ENCODE measurements around the gene HLA-F. TPM values are rescaled to one million over a fixed set of nuclear protein-coding genes. Genes with fewer than 3 reads are reported as not detected.

The HLA-F gene
- total RNA-seq, 1 experiment from 2014 or later = 7.6 TPM

- Histone ChIP-seq H4K20me1 (ENCODE audit: insufficient read depth) (no peaks in the 10 kb centered on the region), H3K9me2 (ENCODE audit: insufficient read depth) (no peaks in the 10 kb centered on the region), H2AFZ (0 out of 2 replicates have a peak overlapping the region, but pooled peaks have one; percentile 12), H3K4me1 (replicated peaks; ENCODE audit: insufficient read depth) (peaks cover 28% of the 10 kb centered on the region), H3K36me3 (ENCODE audit: low read depth) (no peaks in the 10 kb centered on the region), H3K79me2 (ENCODE audit: low read depth) (no peaks in the 10 kb centered on the region), H3K9me3 (ENCODE audit: insufficient read depth, low read depth) (0 out of 2 replicates have a peak, but pooled peaks cover 3% of the 10 kb centered on the region), H3K27me3 (ENCODE audit: insufficient read depth, low read depth) (no peaks in the 10 kb centered on the region), H3K27ac (peak overlapping the region; percentile 57), H3K4me2 (peak overlapping the region; percentile 41), H3K4me3 (no peak overlapping the region), H3F3A (ENCODE audit: insufficient read depth, low read depth) (peaks cover 24% of the 10 kb centered on the region; the same call in 1 of the 2 replicates)
- CTCF ChIA-PET = interaction anchor here (1.0 to 4.2 kb wide), 4 partner anchors 19 to 29 kb away, joined by 4 to 39 read pairs (median 11); no protein-coding TSS in a partner anchor
- POLR2A ChIA-PET (ENCODE audit: unreplicated experiment) = interaction anchor here (0.6 to 0.7 kb wide), 2 partner anchors 8 to 49 kb away, joined by 10 to 13 read pairs; no protein-coding TSS in a partner anchor
- BruUV-seq (replicated peaks) = no TSS peak
- TF ChIP-seq CTCF (conservative IDR thresholded peaks at IDR 0.05) (no peak), EZH2 (IDR thresholded peaks at IDR 0.05; ENCODE audit: low read depth) (no peak)
- intact Hi-C loops (cut with micrococcal nuclease; ENCODE audit: unreplicated experiment) = no loop called here
- peak; percentile 63 to 64 for DNase-seq
Measured at GRCh38 chr6:29676981-29677601, 46.1 kb upstream of the HLA-F start.

- no TSS peak for BruUV-seq (replicated peaks)
- H3K27me3 ChIP-seq (ENCODE audit: insufficient read depth, low read depth) = no peaks in the 10 kb centered on the region
- CTCF ChIA-PET = interaction anchor here (0.6 to 4.2 kb wide), 4 partner anchors 18 to 69 kb away, joined by 4 to 39 read pairs (median 10); no protein-coding TSS in a partner anchor
- H3K79me2 ChIP-seq (ENCODE audit: low read depth) = no peaks in the 10 kb centered on the region
- no peaks in the 10 kb centered on the region for H4K20me1 ChIP-seq (ENCODE audit: insufficient read depth)
- H3K4me1 ChIP-seq (replicated peaks; ENCODE audit: insufficient read depth) = peaks cover 28% of the 10 kb centered on the region
- no peak overlapping the region for H2AFZ ChIP-seq
- TF ChIP-seq CTCF (conservative IDR thresholded peaks at IDR 0.05) (no peak), EZH2 (IDR thresholded peaks at IDR 0.05; ENCODE audit: low read depth) (no peak)
- peak overlapping the region; percentile 35 for H3K4me2 ChIP-seq
- peak overlapping the region; percentile 57 for H3K27ac ChIP-seq
- DNase-seq = peak in 1 of 2 experiments; percentile 53
- H3K36me3 ChIP-seq (ENCODE audit: low read depth) = no peaks in the 10 kb centered on the region
- POLR2A ChIA-PET (ENCODE audit: unreplicated experiment) = no interaction called here
- H3F3A ChIP-seq (ENCODE audit: insufficient read depth, low read depth) = peaks cover 24% of the 10 kb centered on the region; the same call in 1 of the 2 replicates
- H3K9me3 ChIP-seq (ENCODE audit: insufficient read depth, low read depth) = 0 out of 2 replicates have a peak, but pooled peaks cover 3% of the 10 kb centered on the region
- no peaks in the 10 kb centered on the region for H3K9me2 ChIP-seq (ENCODE audit: insufficient read depth)
- intact Hi-C loops (cut with micrococcal nuclease; ENCODE audit: unreplicated experiment) = no loop called here
- no peak overlapping the region for H3K4me3 ChIP-seq
Measured at GRCh38 chr6:29678114-29678513, 45.1 kb upstream of the HLA-F start.

GRCh38 chr6:29679962-29680361 lies 43.3 kb upstream of the HLA-F start:
- Histone ChIP-seq H3K36me3 (ENCODE audit: low read depth) (no peaks in the 10 kb centered on the region), H4K20me1 (ENCODE audit: insufficient read depth) (no peaks in the 10 kb centered on the region), H3K4me3 (no peak overlapping the region), H3K27ac (no peak overlapping the region), H3K4me2 (no peak overlapping the region), H3K27me3 (ENCODE audit: insufficient read depth, low read depth) (no peaks in the 10 kb centered on the region), H2AFZ (no peak overlapping the region), H3K4me1 (replicated peaks; ENCODE audit: insufficient read depth) (peaks cover 28% of the 10 kb centered on the region), H3K79me2 (ENCODE audit: low read depth) (no peaks in the 10 kb centered on the region), H3K9me3 (ENCODE audit: insufficient read depth, low read depth) (no peaks in the 10 kb centered on the region), H3K9me2 (ENCODE audit: insufficient read depth) (no peaks in the 10 kb centered on the region), H3F3A (ENCODE audit: insufficient read depth, low read depth) (peaks cover 24% of the 10 kb centered on the region; the same call in 1 of the 2 replicates)
- intact Hi-C loops (cut with micrococcal nuclease; ENCODE audit: unreplicated experiment) = no loop called here
- ChIA-PET POLR2A (ENCODE audit: unreplicated experiment) (no interaction called here), CTCF (no interaction called here)
- TF ChIP-seq EZH2 (IDR thresholded peaks at IDR 0.05; ENCODE audit: low read depth) = no peak
- TF ChIP-seq CTCF (conservative IDR thresholded peaks at IDR 0.05) = no peak
- no TSS peak for BruUV-seq (replicated peaks)
- no peak for DNase-seq
